HG02840 (cell line): ENCODE data around the gene OR9Q1.

Experiments
- ATAC-seq: cut with Tn5 transposase; IDR thresholded peaks from one replicate; pipeline ENCODE4 v1.9.1; 2021; ENCODE audit warnings: mild to moderate bottlenecking, moderate library complexity, moderate number of reproducible peaks; ENCODE audit not compliant: unreplicated experiment, low FRiP score

Gene OR9Q1

GRCh38 chr11:58028687-58029411 lies 5.2 kb downstream of the OR9Q1 start:
- ATAC-seq = no peak

DNA sequence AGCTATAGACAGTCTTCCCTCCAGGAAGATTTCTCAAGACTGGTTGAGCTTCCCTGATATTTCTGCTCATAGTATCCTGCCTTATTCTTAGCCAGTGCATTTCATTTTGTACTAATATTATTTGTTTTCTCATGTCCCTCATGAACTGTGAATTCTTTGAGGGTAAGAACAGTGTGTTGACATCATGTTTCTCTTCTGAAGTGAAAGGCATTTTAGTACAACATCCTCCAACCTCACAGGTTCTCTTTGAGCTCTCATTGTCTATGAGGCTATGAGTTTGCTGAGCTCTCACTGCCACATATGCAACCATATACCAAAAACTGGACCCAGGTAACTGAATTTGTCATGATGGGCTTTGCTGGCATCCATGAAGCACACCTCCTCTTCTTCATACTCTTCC lies 7.0 kb downstream of the OR9Q1 start, which contains the start of gene OR6Q1:
Gene OR6Q1, plus strand, starts transcription at position 301 of the 400 bp plus-strand sequence. Its CDS starts 0 bp downstream, at position 301.
- no peak for ATAC-seq

GRCh38 chr11:58034471-58034870 lies 10.8 kb downstream of the OR9Q1 start:
- ATAC-seq = no peak

DNA sequence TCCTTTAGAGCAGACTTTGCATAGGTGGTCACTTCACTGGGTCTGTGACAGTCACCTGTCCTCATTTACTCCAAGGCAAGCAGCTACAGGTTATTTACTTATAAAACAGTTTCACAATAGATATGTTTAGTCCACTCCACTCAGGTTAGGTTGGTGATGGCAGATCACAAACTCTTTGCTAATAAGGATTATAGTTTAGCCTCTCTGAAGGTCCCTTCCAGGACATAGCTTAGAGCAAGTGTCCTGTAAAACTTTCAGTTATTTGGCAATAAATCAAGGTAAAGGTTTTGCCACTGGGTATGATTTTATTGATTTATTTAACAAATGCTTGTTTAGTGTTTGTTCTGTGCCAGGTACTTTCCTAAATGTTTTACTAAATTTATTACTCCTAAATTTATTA lies 15.9 kb downstream of the OR9Q1 start:
- no peak for ATAC-seq

DNA sequence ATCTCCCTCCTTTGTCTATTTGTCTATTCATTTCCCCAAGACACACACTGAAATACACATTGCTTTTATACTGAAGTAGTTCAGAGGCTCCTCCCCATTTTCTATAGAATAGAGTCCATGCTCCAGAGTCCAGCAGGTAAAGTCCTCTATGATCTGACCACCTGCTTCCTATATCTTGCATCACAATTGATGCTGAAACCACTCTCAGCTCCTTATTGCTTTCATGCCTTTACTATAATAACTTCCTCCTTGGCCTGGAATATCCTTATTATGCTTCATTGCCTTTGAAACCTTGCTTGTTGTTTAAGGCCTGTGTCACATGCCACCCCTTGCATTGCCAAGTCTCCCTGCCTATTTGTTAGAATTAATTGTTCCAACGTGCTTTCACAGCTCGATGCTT lies 19.7 kb downstream of the OR9Q1 start:
- ATAC-seq = no peak

GRCh38 chr11:58046231-58046630 lies 22.6 kb downstream of the OR9Q1 start:
- ATAC-seq = no peak

GRCh38 chr11:58047818-58048217 lies 24.1 kb downstream of the OR9Q1 start:
- ATAC-seq = no peak

GRCh38 chr11:58055806-58056401 lies 32.2 kb downstream of the OR9Q1 start:
- ATAC-seq = no peak

- ATAC-seq = no peak
Measured at GRCh38 chr11:58057481-58057880, 33.8 kb downstream of the OR9Q1 start.

DNA sequence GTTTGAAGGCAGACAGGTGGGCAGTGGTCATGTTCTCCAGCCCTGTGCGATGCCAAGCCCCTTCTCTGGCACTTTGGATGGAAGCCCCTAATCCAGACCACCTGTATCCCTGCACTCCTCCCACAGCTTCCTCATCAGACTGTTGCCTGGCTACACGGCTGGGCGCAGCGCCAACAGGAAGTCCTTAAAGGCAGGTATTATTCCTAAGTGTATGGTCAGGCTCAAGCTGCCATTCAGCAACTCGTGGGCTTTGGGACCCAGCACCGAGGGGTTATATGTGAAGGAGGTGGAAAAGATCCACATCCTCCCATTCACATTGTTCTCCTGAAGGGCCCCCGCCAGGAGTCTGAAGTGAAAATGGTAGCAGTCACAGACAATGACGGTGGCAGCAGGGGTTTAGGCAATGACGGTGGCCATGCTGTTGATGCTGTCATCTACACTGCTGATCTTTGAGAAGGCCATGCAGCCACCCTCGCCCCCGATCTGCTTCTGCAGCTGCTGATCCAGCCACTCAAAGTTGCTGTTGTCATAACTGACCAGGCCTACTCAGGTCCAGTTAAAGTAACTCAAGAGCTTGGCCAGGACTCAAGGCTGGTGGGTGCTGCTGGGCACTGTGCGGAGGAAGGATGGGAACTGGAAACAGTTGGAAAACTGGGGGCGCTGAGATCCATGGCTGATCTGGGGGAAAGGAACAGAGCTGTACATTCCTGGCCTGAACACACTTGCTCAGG lies 34.8 kb downstream of the OR9Q1 start:
- no peak for ATAC-seq

DNA sequence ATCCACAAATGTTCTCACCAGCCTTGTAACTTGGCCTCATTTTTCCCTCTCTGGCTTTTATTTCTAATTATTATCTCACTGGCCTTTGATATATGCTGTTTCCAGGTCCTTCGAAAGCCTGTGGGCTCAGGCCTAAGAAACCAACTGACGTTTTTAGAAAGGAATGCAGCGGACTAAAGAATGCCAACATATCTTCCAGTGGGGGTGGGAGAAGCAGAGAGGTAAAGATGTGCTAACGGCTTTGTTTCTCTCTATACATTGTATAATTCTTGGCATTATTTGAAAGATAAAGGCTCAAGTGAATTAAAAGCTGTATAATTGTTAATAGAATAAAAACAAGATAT lies 35.3 kb downstream of the OR9Q1 start:
- ATAC-seq = no peak

DNA sequence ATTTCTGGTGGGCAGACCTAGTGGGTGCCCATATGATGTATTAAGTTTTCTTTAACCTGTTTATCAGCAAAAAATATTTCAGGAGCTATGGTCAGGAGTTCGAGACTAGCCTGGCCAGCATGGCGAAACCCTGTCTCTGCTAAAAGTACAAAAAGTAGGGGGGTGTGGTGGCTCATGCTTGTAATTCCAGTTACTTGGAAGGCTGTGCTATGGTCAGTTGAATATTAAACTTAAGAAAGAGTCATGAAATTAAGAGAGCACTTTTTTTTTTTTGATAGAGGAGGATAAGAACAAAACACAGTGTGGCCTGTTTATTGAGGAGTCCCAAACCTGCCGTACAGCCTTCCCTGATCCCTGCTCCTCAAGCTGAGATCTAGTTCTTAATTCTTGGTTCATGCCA lies 36.9 kb downstream of the OR9Q1 start:
- ATAC-seq = no peak

DNA sequence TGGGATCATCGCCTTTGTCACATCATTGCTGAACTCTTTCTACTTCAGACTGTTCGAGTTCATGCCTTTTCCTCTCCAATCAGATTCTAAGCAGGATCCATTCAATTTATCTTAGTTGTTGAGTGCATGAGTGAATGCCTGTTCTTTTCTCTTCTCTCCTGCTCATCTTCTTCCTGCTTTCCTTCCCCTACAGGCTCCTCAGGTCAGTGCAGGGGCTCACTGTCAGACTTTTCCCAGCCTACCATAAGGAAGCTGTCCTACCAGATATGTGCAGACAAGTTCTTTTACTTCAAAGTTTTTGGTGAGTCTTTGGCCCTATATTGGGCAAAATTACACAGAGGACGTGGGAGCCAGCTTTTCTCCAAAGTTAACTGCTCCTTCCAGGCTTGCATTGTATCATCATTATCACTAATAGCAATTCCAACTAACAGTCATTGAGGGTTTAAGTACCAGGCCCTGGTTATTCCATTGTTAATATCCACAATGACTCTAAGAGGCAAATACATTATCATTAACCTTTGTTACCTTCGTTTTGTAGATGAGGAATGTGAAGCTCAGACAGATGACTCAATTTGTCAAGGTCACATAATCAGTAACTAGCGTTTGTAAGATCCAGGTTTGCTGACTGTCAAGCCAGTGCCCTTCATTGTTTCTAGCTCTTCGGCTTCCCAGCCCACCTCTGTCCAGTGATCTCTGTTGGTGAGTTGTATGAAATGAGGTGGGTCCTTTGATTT lies 37.4 kb downstream of the OR9Q1 start:
- no peak for ATAC-seq

DNA sequence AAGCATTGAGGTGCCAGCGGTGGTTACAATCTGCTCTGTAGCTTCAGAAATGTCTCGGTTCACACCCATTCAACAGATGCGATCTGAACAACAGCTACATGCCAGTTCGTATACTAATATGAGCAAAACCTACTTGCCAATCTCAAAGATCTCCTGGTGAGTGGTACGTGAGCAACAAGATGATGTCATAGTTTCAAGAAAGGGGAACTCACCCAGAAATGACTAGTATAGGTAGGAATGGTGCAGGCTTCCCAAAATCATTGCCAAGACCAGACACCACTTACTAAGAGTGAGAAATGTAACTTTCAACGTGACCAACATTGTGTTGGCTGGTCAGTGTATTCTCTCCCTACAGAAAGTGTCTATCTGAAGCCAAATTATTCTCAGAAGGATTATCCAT lies 38.1 kb downstream of the OR9Q1 start:
- no peak for ATAC-seq

- no peak for ATAC-seq
Measured at GRCh38 chr11:58067685-58068084, 44.0 kb downstream of the OR9Q1 start.

GRCh38 chr11:58068655-58069054 lies 45.0 kb downstream of the OR9Q1 start:
- no peak for ATAC-seq

GRCh38 chr11:58070585-58070984 lies 46.9 kb downstream of the OR9Q1 start:
- ATAC-seq = no peak

DNA sequence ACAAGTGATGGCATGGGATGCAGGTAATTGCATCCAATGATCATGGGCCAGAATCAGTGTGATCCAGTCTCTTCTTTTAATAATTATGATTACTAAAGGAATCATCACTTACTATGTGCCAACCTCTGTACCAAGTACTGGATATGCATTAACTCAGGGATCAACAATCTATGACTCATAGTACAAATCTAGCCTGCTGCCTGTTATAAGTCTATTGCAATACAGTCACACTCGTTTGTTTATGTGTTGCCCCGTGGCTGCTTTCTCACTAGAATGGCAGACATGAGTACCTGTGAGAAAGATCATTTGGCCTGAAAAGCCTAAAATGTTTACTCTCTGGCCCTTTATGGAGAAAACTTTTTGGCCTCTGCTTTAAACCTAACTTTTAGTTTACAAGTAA lies 52.1 kb downstream of the OR9Q1 start:
- no peak for ATAC-seq

DNA sequence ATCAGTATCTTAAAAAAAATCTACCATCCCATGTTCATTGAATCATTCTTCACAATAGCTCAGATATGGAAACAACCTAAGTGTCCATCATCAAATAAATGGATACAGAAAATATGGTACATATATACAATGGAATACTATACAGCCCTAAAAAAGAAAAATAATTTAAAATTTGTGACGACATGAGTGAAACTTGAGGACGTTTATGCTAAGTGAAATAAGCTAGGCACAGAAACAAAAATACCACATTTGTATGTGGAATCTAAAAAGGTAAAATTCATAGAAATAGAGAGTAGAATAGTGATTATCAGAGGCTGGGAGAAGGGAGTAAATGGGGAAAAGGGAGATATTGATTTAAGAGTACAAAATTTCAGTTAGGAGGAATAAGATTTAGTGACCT lies 62.8 kb downstream of the OR9Q1 start:
- no peak for ATAC-seq

- ATAC-seq = no peak
Measured at GRCh38 chr11:58097437-58097836, 73.8 kb downstream of the OR9Q1 start.

DNA sequence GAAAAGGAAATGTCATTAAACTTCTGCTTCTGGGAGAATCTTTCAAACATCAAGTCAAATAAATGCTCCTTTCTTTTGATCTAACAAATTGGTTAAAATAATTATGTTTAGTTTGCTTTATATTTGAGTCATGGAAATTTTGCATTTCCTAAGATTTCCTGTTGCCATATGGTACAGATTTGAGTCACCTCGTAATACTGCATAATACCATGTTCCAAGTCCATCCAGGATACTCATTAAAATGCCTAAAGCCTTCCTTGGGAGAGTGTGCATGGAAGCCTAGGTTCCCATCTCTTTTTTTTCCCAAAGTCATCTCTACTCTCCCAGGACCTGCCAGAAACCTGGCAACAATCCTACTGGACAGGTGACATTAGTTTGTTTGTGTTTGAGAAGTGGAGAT lies 97.4 kb downstream of the OR9Q1 start:
- ATAC-seq = no peak
